Neural cell (in vitro differentiated cells): ENCODE measurements around the gene SPATS2. TPM values are rescaled to one million over a fixed set of nuclear protein-coding genes. Genes with fewer than 3 reads are reported as not detected.
"Not testable (repeated sequence)": the region's sequence is repeated elsewhere in the genome, so short reads cannot be mapped to it uniquely, and the experiment has no call there.

ENCODE experiments used
- H2AFZ ChIP-seq: fragments of 200-600, 300-800 bp; sonication (generic), shearing (Covaris generic); 2 replicates; pipeline ENCODE4 v1.6.0; 2014; ENCODE audit warnings: low read depth, mild to moderate bottlenecking, antibody characterized with exemption, low read length, moderate library complexity
- H3F3A ChIP-seq: fragments of 200-600 bp; shearing (Covaris generic); 2 replicates; pipeline ENCODE4 v1.6.1; 2016; ENCODE audit warnings: mild to moderate bottlenecking, moderate library complexity, mixed read lengths, antibody characterized with exemption, low read length; ENCODE audit not compliant: insufficient read depth, poor library complexity, severe bottlenecking
- H3K27ac ChIP-seq: fragments of 200-600, 300-800 bp; sonication (generic), shearing (Covaris generic); 2 replicates; pipeline ENCODE4 v1.5.1; 2014; ENCODE audit warnings: mild to moderate bottlenecking, low read length, moderate library complexity
- H3K27me3 ChIP-seq: fragments of 300-800, 200-600 bp; sonication (generic), shearing (Covaris generic); 2 replicates; pipeline ENCODE4 v1.6.0; 2014; ENCODE audit warnings: mild to moderate bottlenecking, low read depth, low read length, moderate library complexity; ENCODE audit not compliant: insufficient read depth
- H3K36me3 ChIP-seq: fragments of 300-800, 200-600 bp; sonication (generic), shearing (Covaris generic); 2 replicates; pipeline ENCODE4 v1.5.1; 2014; ENCODE audit warnings: mild to moderate bottlenecking, antibody characterized with exemption, low read length, moderate library complexity; ENCODE audit not compliant: insufficient read depth
- H3K4me2 ChIP-seq: fragments of 300-800, 200-600 bp; sonication (generic), shearing (Covaris generic); 2 replicates; pipeline ENCODE4 v1.6.0; 2014; ENCODE audit warnings: mild to moderate bottlenecking, low read length
- H3K4me3 ChIP-seq: fragments of 300-800, 200-600 bp; sonication (generic), shearing (Covaris generic); 2 replicates; pipeline ENCODE4 v1.5.1; 2014; ENCODE audit warnings: mild to moderate bottlenecking, low read length, moderate library complexity
- H3K79me2 ChIP-seq: fragments of 200-600 bp; shearing (Covaris generic); replicated peaks from 2 replicates; pipeline ENCODE4 v1.6.0; 2014; ENCODE audit warnings: mild to moderate bottlenecking, low read length, moderate library complexity; ENCODE audit not compliant: insufficient read depth
- H3K9ac ChIP-seq: fragments of 300-800, 200-600 bp; sonication (generic), shearing (Covaris generic); 2 replicates; pipeline ENCODE4 v1.6.1; 2016; ENCODE audit warnings: mild to moderate bottlenecking, low read length, mixed read lengths
- H3K9me2 ChIP-seq: fragments of 200-600 bp; shearing (Covaris generic); 2 replicates; pipeline ENCODE4 v1.6.1; 2016; ENCODE audit warnings: mild to moderate bottlenecking, low read length, mixed read lengths; ENCODE audit not compliant: insufficient read depth
- H3K9me3 ChIP-seq: fragments of 200-600, 300-800 bp; sonication (generic), shearing (Covaris generic); 2 replicates; pipeline ENCODE4 v1.6.1; 2016; ENCODE audit warnings: mild to moderate bottlenecking, mixed run types, low read length, moderate library complexity, mixed read lengths
- H4K20me1 ChIP-seq: fragments of 200-600 bp; shearing (Covaris generic); 2 replicates; pipeline ENCODE4 v1.6.1; 2016; ENCODE audit warnings: mild to moderate bottlenecking, mixed run types; ENCODE audit not compliant: insufficient read depth
- EP300 ChIP-seq: fragments of 450-650 bp; conservative IDR thresholded peaks from 2 replicates; pipeline ENCODE4 v1.6.1; 2014; ENCODE audit warnings: antibody characterized with exemption, mild to moderate bottlenecking, moderate library complexity; ENCODE audit not compliant: poor library complexity, severe bottlenecking
- EZH2 ChIP-seq: fragments of 200-600, 300-800 bp; shearing (Covaris generic), sonication (generic); IDR thresholded peaks from 2 replicates; pipeline ENCODE4 v1.6.1; 2014; ENCODE audit warnings: antibody characterized with exemption, low read length, borderline replicate concordance, mild to moderate bottlenecking; ENCODE audit not compliant: insufficient read depth, poor library complexity, severe bottlenecking
- MXI1 ChIP-seq: fragments of 450-650 bp; conservative IDR thresholded peaks from 2 replicates; pipeline ENCODE4 v1.6.1; 2014; ENCODE audit warnings: antibody characterized with exemption, mild to moderate bottlenecking; ENCODE audit not compliant: poor library complexity, severe bottlenecking
- POLR2AphosphoS5 ChIP-seq: IDR thresholded peaks from 2 replicates; pipeline ENCODE4 v1.6.1; 2012
- RAD21 ChIP-seq: fragments of 450-650 bp; conservative IDR thresholded peaks from 2 replicates; pipeline ENCODE4 v1.6.1; 2014; ENCODE audit warnings: antibody characterized with exemption, mild to moderate bottlenecking, moderate library complexity
- SMC3 ChIP-seq: fragments of 450-650 bp; conservative IDR thresholded peaks from 2 replicates; pipeline ENCODE4 v1.6.1; 2014; ENCODE audit warnings: antibody characterized with exemption, mild to moderate bottlenecking, moderate library complexity; ENCODE audit not compliant: poor library complexity
- TAF1 ChIP-seq: IDR thresholded peaks from 2 replicates; pipeline ENCODE4 v1.6.1; 2012; ENCODE audit warnings: low read depth
- polyA minus RNA-seq: library from RNA; depleted of rRNA, polyadenylated mRNA; stranded (reverse); fragments of >200 nt; gene quantifications from 2 replicates; pipeline ENCODE4 v1.2.3, GENCODE V29; 2014
- polyA plus RNA-seq: library from polyadenylated mRNA; depleted of rRNA; stranded (reverse); fragments of >200 nt; gene quantifications from 2 replicates; pipeline ENCODE4 v1.2.3, GENCODE V29; 2014
- TF ChIP-seq, protein P1 (sequence below): IDR thresholded peaks from 2 replicates; pipeline ENCODE4 v1.6.1; 2012; ENCODE audit warnings: borderline replicate concordance
- TF ChIP-seq, protein P2 (sequence below): fragments of 450-650 bp; IDR thresholded peaks from 2 replicates; pipeline ENCODE4 v1.5.1; 2014; ENCODE audit warnings: antibody characterized with exemption, mild to moderate bottlenecking, moderate library complexity; ENCODE audit not compliant: poor library complexity, severe bottlenecking

Gene SPATS2
- 55.4 and 58.4 TPM in 2 replicates for polyA plus RNA-seq
- polyA minus RNA-seq = 68.4 and 85.8 TPM in 2 replicates

DNA sequence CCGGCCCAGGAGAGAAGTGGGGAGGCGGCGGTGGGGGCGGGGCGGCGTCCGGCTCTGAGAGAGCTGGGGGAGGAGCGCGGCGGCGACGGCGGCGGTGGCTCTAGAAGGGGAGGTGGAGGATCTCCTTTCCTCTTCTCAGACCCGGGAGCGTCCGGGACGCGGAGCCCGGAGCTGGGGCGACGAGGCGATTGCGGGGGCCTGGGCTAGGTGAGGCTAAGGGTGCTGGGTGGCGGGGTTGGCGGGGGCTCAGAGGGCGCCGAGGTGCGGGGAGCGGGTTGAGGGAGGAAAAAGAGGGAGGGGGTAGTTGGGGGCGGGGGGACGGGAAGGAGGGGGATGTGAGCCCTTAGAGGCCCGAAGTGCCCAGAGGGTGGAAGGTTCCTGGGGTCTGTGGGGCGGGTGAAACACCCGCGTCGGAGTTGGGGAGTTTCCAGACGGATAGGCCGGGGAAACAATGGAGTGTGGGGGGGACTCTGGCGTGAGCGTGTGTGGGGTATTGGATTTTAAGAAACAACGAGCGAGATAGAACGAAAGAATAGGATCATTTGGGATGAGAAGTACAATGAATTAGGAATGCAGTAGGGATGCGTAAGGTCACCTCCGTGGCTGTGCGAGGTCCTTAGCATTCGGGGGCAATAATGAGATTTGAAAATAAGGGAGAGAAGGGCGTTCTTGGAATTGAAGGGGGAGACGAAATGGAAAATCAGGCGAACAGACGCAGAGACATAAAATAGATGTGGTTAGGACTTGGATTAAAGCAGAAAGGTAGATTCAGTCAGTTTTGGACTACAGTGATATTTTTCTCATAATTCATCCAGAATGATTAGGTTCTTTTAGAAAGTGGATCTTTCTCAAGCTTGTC, at the start of gene SPATS2:
Gene SPATS2 (plus strand): TSS at position 82 of the 859 bp plus-strand sequence. CDS start 93,551 bp downstream, outside the sequence.
- Histone ChIP-seq H3K4me2 (peak within 1 kb of the TSS; percentile 87), H4K20me1 (no peaks in the 10 kb centered on the region), H3K36me3 (no peaks in the 10 kb centered on the region), H3K4me3 (peak within 1 kb of the TSS; percentile 94), H2AFZ (peak within 1 kb of the TSS; percentile 80), H3F3A (no peaks in the 10 kb centered on the region), H3K9ac (peak within 1 kb of the TSS; percentile 94), H3K27ac (peak within 1 kb of the TSS; percentile 93), H3K9me3 (no peaks in the 10 kb centered on the region), H3K27me3 (no peaks in the 10 kb centered on the region), H3K79me2 (peaks cover 45% of the 10 kb centered on the region), H3K9me2 (no peaks in the 10 kb centered on the region)
- TF ChIP-seq, protein P1, sequence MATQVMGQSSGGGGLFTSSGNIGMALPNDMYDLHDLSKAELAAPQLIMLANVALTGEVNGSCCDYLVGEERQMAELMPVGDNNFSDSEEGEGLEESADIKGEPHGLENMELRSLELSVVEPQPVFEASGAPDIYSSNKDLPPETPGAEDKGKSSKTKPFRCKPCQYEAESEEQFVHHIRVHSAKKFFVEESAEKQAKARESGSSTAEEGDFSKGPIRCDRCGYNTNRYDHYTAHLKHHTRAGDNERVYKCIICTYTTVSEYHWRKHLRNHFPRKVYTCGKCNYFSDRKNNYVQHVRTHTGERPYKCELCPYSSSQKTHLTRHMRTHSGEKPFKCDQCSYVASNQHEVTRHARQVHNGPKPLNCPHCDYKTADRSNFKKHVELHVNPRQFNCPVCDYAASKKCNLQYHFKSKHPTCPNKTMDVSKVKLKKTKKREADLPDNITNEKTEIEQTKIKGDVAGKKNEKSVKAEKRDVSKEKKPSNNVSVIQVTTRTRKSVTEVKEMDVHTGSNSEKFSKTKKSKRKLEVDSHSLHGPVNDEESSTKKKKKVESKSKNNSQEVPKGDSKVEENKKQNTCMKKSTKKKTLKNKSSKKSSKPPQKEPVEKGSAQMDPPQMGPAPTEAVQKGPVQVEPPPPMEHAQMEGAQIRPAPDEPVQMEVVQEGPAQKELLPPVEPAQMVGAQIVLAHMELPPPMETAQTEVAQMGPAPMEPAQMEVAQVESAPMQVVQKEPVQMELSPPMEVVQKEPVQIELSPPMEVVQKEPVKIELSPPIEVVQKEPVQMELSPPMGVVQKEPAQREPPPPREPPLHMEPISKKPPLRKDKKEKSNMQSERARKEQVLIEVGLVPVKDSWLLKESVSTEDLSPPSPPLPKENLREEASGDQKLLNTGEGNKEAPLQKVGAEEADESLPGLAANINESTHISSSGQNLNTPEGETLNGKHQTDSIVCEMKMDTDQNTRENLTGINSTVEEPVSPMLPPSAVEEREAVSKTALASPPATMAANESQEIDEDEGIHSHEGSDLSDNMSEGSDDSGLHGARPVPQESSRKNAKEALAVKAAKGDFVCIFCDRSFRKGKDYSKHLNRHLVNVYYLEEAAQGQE = peak; percentile 7
- TF ChIP-seq POLR2AphosphoS5 = no peak
- no peak for TF ChIP-seq SMC3
- no peak for TF ChIP-seq EZH2

DNA sequence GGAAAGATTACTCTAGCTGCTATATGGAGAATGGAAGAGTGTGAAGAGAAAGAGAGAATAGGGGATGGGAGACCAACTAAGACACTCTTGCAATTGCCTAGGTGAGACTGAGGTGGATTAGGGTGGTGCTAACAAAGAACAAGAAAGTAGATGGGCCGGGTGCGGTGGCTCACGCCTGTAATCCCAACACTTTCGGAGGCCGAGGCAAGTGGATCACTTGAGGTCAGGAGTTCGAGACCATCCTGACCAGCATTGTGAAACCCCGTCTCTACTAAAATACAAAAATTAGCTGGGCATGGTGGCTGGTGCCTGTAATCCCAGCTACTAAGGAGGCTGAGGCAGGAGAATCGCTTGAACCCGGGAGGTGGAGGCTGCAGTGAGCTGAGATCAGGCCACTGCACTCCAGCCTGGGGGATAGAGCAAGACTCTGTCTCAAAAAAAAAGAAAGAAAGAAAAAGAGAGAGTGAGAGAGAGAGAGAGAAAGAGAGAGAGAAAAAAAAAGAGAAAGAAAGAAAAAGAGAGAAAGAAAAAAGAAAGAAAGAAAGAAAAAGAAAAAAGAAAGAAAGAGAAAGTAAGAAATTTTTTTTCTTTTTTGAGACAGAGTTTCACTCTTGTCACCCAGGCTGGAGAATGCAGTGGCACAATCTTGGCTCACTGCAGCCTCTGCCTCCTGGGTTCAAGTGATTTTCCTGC, 46.7 kb upstream of the SPATS2 start:
- not testable (repeated sequence) for H3K36me3 ChIP-seq, H3K9ac ChIP-seq, H3K4me3 ChIP-seq, H3F3A ChIP-seq, H3K79me2 ChIP-seq, H3K27me3 ChIP-seq, H3K9me3 ChIP-seq, H3K4me2 ChIP-seq, H2AFZ ChIP-seq, H4K20me1 ChIP-seq, H3K9me2 ChIP-seq, H3K27ac ChIP-seq

DNA sequence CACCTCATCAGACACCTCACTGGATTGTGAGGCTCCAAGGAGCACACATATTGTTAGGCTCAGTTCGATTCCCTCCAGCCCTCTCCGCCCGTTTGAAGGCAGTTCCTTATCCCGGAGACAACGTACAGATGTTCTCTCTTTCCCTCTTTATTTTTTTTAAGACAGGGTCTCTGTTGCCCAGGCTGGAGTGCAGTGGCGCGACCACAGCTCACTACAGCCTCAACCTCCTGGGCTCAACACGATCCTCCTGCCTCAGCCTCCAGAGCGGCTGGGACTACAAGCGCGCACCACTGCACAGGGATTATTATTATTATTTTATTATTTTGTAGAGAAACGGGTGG, 44.9 kb upstream of the SPATS2 start:
- Histone ChIP-seq H3K27me3 (no peaks in the 10 kb centered on the region), H3K4me3 (peak overlapping the region; percentile 82), H3K4me2 (no peak overlapping the region), H3K9me2 (no peaks in the 10 kb centered on the region), H2AFZ (peak overlapping the region; percentile 100), H3K27ac (peak overlapping the region; percentile 42), H3K79me2 (no peaks in the 10 kb centered on the region), H4K20me1 (no peaks in the 10 kb centered on the region), H3K9ac (peak overlapping the region; percentile 71), H3K36me3 (no peaks in the 10 kb centered on the region), H3K9me3 (no peaks in the 10 kb centered on the region), H3F3A (no peaks in the 10 kb centered on the region)
- TF ChIP-seq, protein P1 = no peak
- TF ChIP-seq RAD21 (no peak), TAF1 (no peak), EP300 (no peak), MXI1 (no peak), SMC3 (no peak), EZH2 (no peak), POLR2AphosphoS5 (no peak)
- TF ChIP-seq, protein P2, sequence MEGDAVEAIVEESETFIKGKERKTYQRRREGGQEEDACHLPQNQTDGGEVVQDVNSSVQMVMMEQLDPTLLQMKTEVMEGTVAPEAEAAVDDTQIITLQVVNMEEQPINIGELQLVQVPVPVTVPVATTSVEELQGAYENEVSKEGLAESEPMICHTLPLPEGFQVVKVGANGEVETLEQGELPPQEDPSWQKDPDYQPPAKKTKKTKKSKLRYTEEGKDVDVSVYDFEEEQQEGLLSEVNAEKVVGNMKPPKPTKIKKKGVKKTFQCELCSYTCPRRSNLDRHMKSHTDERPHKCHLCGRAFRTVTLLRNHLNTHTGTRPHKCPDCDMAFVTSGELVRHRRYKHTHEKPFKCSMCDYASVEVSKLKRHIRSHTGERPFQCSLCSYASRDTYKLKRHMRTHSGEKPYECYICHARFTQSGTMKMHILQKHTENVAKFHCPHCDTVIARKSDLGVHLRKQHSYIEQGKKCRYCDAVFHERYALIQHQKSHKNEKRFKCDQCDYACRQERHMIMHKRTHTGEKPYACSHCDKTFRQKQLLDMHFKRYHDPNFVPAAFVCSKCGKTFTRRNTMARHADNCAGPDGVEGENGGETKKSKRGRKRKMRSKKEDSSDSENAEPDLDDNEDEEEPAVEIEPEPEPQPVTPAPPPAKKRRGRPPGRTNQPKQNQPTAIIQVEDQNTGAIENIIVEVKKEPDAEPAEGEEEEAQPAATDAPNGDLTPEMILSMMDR = no peak
